MV-4-11 (cell line): Measurements from ENCODE around the gene ATPAF2.

Experiments used
- DNase-seq: peaks from one replicate; lab custom pipeline; 2025; lab: John Stamatoyannopoulos, UW

Gene ATPAF2

GRCh38 chr17:18039535-18040260 lies 730 bp upstream of the ATPAF2 start:
- no peak for DNase-seq

- peak; percentile 78 for DNase-seq
These were observed 668 bp downstream of the ATPAF2 start for GRCh38 chr17:18038149-18038850.

- peak; percentile 91 for DNase-seq
These were observed 1.5 kb downstream of the ATPAF2 start for GRCh38 chr17:18037486-18037885.

GRCh38 chr17:18035704-18036103 lies 3.3 kb downstream of the ATPAF2 start:
- no peak for DNase-seq

DNA sequence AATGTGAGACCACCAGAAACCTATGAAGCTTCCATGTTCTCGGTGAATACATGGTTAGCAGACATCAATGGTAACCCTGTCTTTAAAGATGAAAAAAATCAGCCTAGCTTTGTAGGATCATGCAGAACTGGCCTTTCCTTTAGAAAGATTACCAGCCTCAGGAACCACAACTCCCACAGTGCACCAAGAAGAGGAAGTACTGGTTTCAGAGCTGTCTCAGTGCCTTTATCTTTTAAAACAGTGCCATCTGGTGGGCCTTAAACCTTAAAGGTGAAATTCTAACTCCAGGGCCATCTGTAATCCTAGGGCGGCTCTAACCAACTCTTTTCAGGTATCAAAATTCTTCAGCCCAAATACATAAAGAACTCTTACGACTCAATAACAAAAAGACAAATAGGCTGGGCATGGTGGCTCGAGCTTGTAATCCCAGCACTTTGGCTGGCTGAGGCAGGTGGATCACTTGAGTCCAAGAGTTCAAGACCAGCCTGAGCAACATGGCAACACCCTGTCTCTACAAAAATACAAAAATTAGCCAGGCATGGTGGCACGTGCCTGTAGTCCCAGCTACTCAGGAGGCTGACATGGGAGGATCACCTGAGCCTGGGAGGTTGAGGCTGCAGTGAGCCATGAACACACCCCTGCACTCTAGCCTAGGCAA lies 5.4 kb downstream of the ATPAF2 start:
- peak; percentile 92 for DNase-seq

DNA sequence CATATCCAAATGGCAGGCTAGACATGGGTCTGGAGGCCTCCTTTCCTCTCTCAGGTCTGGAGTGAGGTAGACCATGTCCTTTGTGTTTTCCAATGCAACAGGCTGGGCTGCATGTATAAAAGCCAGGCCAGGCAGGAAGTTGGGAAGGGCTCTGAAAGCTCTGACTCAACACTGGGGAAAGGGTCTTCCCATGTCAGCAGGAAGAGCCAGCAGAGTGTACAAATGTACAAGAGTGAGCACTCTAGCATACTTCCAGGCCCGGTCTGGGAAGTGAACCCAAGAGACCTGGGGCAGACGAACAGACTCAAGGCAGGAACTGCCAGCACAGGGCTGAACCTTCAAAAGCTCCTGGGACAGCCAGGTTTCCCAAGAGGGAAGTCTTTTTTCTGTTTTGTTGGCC lies 7.0 kb downstream of the ATPAF2 start:
- no peak for DNase-seq

GRCh38 chr17:18028952-18029540 lies 9.9 kb downstream of the ATPAF2 start:
- DNase-seq: no peak

DNA sequence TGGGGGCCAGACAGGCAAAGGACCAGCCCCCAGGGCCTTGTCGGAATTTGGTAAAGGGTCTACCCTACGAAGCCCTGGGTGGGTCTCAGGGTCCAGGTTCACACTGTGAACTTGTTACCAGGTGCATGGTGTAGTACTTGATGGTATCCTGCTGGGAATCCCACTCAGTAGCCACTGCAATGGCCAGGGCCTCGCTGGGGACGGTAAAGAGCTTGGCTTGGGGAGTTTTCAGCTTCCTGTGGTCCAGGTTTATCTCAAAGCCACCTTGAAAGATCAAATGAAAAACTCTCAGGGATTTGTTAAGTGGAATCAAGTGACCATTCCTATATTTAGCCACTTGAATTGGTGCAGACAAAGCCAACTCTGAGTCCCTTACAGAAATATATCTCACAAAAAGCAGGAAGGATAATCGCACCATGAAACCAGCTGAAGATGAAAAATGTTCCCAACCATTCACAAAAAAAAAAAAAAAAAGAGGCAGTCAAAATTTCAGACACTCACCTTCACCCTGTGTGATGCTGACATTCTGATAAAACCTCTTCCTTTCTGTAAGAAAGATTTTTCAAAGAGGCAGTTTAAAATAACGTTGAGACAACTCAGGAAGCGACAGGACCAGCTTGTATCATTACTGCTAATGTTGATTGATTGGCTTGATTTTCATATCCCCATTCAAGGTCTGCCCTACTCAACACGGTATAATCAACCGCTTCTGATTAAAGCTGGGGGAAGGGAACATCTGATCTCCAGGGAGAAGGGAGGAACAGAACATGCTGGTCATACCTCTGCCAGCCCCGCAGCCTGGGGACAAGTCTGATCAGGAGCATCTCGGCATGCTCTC lies 10.6 kb downstream of the ATPAF2 start:
- DNase-seq: no peak

- DNase-seq: no peak
These were observed 11.7 kb downstream of the ATPAF2 start for GRCh38 chr17:18027280-18027679.

DNA sequence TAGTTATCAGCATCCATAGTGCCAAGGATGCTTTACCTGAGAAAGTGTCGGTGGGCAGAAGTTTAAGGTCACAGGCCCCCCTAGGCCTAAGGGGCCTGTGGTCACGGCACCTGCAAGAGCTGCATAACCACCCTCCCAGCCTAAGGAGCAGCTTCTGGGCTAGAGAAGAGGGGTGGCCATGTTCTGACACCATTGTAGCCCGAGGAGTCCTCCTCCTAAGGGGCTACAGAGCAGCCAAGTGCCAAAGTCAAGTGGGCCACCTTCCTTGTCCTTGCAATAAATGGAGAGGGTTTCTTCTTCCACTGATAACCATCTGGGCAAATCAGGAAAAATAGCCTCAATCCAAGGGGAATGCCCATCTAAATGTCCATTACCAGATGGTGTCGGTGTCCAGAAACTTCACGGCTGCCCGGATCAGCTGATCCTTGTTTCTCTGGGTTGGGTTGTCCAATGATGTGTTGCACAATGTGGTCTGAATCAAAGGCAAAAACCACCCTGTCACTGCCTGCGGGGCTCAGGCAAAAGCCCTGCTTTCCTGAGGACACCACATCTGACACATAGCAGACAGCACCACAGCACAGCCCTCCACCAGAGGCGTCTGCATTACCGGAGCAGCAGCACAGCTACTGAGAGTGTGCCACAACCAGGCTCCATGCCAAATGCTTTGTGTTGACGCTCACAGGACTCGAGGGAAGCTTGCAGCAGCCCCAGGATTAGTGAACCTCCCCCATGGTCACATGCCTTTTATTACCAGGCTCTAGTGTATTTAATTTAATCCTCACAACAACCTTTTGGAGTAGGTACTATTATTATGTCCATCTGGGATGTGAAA lies 12.8 kb downstream of the ATPAF2 start:
- DNase-seq: peak; percentile 68

DNA sequence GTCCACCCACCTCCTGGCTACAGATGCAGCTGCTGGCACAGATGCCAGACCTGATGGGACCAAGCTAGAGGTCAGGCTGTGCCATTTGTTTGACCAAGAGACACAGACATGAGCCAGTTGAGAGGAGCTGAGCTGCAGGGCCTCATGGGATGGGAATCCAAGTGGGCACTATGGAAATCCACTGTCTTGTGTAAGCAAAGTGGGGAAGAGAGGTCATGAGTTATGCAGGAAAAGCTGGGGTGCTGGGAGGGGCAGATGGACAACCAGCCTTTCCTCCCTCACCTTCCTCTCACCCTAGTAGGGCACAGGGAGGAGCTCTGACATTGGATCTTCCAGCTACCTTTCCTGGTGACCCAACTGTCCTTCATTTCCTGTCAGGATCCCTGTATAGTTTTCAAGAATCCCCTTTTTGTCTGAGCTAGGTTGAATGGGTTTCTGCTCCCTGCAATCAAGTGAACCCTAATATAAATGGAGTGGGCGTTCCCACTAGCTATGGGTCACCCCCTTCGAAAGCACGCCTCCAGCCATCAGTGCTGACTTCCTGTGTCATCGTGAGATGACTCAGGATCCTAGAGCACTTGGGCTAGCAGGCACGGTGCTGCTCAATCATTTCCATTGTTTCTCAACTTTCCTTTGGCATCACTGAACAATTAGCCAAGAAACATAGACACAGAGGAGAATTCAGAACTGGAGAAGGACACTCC lies 13.6 kb downstream of the ATPAF2 start:
- DNase-seq: no peak

DNA sequence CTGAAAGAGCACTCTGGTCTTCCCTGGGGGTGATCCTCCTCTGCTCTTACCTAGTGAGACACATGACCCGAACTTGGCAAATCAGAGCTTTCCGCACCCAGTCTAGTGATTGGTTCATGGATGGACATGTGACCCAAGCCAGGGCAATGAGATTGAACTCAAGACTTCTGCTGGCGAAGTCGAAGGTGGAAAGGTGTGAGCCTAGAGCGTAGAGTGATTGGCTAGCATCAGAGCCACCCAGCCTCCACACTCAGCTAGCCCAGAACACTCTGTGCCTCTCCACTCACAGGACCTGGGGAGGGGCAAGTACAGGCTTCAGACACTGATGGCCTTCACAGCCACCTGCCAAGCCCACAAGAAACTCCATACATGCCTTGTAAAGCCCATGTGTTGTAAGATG lies 17.6 kb downstream of the ATPAF2 start:
- DNase-seq: no peak

GRCh38 chr17:18020971-18021370 lies 18.0 kb downstream of the ATPAF2 start:
- DNase-seq: no peak

DNA sequence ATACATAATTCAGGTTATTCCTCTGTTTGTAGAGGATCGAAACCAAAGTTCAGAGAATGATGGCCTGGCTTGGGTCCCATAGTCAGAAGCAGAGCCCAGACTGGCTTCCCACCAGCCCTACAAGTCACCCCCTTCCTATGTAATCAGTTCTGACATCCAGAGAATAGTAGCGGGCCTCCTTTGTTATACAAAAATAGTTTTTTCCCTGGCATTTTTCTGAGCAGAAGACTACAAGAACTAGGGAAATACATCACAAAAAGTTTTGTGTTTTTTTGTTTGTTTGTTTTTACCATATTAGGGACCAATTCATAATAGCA lies 19.2 kb downstream of the ATPAF2 start:
- DNase-seq: no peak

DNA sequence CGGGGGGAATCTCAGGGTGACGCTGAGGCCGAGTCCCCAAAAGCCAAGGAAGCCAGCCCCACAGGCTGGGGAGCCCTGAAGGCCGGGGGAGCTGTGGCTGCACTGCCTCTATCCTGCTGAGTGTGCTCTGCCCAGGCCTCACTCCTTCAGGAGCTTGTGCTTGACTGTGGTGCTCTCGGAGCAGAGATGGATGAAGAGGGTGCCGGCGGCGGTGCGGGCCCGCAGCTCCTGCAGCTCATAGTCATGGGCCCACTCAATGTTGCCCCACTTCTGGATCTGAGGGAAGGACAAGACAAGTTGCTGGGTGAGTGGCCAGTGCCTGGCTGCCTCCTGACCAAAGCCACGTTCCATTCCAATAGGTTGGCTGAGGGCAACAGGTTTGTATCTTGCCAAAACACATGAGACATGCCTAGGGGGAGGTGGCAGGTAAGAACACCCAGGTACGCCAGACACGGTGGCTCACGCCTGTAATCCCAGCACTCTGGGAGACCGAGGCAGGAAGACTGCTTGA lies 20.5 kb downstream of the ATPAF2 start:
- no peak for DNase-seq

- no peak for DNase-seq
These were observed 21.0 kb downstream of the ATPAF2 start for GRCh38 chr17:18017958-18018357.

DNA sequence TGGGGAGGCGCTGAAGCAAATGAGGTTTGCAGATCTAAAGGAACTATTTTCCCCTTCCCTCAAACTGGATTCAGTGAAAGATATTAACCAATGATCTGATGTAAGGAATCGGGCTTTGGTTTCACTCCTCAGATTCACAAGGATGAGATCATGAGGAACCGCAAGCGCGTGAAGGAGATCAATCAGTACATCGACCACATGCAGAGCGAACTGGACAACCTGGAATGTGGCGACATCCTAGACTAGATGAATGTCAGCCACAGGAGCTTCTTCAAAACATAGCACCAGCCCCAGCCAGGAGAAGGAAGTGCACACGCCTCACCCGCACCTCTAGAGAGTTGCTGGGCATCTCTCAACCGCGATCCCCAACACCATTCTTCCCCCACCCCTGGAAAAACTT lies 22.5 kb downstream of the ATPAF2 start:
- no peak for DNase-seq

DNA sequence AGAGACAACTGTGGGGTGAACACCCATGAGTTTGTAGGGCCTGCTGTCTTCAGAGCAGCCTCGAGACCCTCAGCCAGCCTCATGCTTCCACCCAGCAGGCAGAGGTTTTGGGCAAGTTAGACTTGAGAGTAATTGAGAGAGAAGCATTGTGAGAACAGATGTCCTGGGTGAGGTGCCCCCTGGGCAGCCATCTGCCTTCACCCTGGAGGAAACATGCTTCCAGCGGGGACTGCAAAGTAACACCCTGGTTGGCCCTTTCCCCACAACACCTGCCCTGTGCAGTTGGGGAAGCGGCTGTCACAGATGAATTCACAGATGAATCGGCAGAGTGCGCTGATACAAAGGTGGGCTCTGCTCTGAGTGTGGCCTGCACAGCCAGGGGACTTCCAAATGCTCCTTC lies 23.4 kb downstream of the ATPAF2 start:
- DNase-seq: no peak

- DNase-seq: no peak
These were observed 25.0 kb downstream of the ATPAF2 start for GRCh38 chr17:18014006-18014405.

DNA sequence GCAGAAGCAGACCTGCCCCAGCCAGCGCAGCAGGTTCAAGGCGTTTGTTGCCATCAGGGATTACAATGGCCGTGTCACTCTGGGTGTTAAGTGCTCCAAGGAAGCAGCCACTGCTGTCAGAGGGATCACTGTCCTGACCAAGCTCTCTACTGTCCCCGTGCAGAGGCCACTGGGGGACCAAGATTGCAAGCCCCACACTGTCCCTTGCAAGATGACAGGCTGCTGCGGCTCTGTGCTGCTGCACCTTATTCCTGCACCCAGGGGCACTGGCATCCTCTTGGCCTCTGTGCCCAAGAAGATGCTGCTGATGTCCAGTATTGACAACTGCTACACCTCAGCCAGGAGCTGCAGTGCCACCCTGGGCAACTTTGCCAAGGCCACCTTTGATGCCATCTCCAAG lies 27.7 kb downstream of the ATPAF2 start:
- DNase-seq: no peak
